ENCODE data around the gene URM1.

DNA sequence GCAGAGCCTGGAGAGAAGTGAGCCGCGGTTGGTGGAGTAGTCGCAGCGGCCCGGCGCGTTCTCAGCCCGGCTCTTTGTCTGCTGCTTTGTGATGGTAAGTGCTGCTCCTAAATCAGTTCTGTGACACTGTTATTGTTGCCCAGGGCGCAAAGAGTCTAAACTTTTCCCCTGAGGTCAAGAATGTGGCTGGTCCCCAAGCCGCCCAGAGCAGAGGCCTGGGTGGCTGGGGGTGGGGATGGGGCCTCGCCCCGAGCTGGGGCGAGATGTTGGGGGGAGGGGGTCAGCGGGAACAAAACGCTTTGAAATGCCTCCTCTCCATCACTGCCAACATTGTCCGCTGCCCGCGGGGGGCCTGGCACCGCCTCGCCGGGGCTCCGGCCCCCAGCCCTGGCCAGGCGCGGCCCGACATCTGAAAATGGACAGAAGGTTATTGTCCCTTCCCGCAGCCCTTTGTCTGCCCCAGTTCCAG, 37.8 kb downstream of the URM1 start:
- TF ChIP-seq, protein P1, sequence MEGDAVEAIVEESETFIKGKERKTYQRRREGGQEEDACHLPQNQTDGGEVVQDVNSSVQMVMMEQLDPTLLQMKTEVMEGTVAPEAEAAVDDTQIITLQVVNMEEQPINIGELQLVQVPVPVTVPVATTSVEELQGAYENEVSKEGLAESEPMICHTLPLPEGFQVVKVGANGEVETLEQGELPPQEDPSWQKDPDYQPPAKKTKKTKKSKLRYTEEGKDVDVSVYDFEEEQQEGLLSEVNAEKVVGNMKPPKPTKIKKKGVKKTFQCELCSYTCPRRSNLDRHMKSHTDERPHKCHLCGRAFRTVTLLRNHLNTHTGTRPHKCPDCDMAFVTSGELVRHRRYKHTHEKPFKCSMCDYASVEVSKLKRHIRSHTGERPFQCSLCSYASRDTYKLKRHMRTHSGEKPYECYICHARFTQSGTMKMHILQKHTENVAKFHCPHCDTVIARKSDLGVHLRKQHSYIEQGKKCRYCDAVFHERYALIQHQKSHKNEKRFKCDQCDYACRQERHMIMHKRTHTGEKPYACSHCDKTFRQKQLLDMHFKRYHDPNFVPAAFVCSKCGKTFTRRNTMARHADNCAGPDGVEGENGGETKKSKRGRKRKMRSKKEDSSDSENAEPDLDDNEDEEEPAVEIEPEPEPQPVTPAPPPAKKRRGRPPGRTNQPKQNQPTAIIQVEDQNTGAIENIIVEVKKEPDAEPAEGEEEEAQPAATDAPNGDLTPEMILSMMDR (IDR thresholded peaks at IDR 0.05; ENCODE audit: low read depth, low read length) = no peak
- TF ChIP-seq POLR2A (IDR thresholded peaks at IDR 0.05; ENCODE audit: extremely low read depth, insufficient read length) = no peak
